GM18873 (cell line): ENCODE data around the gene RBM4B.
A peak's percentile ranks its signal among the peaks of the same experiment; 100 is the strongest.
"Not testable (repeated sequence)": the region's sequence is repeated elsewhere in the genome, so short reads cannot be mapped to it uniquely, and the experiment has no call there.

ENCODE experiments used
- ATAC-seq: cut with Tn5 transposase; IDR thresholded peaks from one replicate; pipeline ENCODE4 v1.9.1; 2021; ENCODE audit warnings: mild to moderate bottlenecking, moderate library complexity, moderate number of reproducible peaks; ENCODE audit not compliant: unreplicated experiment, low FRiP score

RBM4B gene

DNA sequence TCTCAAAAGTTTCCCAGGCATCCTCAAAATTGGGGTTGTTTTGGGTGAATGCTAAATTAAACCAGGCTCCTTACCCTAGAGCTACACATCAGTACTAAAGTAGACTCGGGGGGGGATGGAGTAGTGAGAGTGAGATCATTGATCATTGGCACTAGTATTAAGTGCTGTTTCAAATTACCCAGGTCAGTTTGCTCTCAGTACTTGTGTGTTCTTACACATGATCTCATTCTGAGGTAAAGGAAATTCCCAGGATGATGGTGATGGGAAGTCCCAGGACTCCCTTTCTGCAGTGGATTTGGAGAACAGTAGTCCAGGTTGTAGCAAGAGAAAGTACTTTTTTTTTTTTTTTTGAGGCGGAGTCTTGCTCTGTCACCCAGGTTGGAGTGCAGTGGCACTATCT, 26.7 kb downstream of the RBM4B start:
- no peak for ATAC-seq

- ATAC-seq = no peak
Measured at GRCh38 chr11:66649903-66650302, 27.8 kb downstream of the RBM4B start.

- no peak for ATAC-seq
Measured at GRCh38 chr11:66646828-66647227, 30.9 kb downstream of the RBM4B start.

DNA sequence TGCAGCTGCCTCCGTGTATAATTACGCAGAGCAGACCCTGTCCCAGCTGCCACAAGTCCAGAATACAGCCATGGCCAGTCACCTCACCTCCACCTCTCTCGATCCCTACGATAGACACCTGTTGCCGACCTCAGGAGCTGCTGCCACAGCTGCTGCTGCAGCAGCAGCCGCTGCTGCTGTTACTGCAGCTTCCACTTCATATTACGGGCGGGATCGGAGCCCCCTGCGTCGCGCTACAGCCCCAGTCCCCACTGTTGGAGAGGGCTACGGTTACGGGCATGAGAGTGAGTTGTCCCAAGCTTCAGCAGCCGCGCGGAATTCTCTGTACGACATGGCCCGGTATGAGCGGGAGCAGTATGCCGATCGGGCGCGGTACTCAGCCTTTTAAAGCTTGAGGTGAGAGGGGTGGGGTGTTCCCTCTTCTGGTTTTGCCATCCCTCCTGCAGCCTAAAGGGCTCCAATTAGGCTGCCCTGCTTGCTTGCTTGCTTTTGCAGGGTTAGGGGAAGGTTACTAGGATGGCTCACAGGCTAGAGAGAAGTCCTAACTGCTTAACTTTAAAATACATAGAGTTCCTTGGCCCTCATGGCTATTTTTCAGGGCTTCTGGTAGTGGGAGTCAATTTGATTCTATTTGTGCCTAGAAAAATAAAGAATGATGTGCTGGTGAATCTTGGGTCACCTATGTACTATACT, 33.8 kb downstream of the RBM4B start:
- no peak for ATAC-seq

DNA sequence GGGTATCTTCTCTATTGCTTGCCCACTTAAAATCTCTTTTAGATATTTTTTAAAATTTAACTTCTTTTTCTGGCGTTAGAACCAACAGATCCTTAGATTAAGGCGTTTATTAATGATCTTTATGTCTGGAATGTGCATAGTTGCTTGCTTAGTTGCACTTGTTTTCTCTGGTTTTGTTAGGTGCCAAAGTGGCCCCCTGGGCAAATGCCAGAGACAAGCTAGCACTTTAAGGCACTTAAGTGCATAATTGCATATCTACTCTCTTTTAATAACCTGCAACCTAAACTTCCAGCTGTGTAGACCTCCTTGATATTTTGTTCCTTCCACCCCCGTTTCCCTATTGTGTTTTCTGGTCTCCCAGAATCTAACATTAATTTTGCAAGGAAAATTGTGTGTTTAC, 35.9 kb downstream of the RBM4B start:
- ATAC-seq = no peak

GRCh38 chr11:66639814-66640340, 37.8 kb downstream of the RBM4B start:
- not testable (repeated sequence) for ATAC-seq

GRCh38 chr11:66639066-66639813, 38.4 kb downstream of the RBM4B start:
- ATAC-seq = no peak

GRCh38 chr11:66638177-66639065, 39.3 kb downstream of the RBM4B start, which contains the start of gene RBM4:
Gene RBM4 (plus strand): TSS chr11:66638703. CDS start chr11:66639712, 1,009 bp downstream.
- ATAC-seq = peak; percentile 94

DNA sequence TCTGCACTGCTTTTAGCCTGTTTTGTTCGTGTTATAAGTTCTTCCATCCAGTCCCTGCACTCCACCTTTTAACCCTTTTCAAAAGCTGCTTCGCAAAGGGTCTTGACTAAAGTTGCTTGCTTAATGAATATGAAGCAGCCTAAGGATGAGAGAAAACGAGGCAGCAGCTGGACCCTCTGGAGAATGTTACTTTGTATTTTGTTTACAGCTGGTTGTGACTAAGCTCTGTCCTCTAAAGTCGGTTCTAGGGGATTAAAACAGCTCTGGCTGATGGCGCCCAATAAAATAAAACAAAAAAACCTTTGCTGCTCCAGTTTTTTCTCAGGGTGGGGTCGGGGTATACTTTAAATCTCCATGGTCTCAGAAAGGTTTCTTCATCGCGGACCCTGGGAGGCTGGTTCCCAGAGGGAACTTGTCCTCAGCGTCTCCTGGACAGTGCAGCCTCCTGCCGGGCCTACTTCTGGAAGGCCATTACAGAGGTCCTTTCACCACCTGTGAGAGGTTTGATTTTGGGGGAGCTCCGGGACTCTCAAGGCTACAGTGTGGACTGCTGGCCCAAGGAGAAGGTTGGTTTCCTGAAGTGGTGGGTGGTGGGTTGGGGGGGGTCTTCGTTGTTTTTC, 40.0 kb downstream of the RBM4B start:
- no peak for ATAC-seq

GRCh38 chr11:66636411-66636810, 41.3 kb downstream of the RBM4B start:
- no peak for ATAC-seq

GRCh38 chr11:66632952-66633351, 44.7 kb downstream of the RBM4B start:
- ATAC-seq = no peak

DNA sequence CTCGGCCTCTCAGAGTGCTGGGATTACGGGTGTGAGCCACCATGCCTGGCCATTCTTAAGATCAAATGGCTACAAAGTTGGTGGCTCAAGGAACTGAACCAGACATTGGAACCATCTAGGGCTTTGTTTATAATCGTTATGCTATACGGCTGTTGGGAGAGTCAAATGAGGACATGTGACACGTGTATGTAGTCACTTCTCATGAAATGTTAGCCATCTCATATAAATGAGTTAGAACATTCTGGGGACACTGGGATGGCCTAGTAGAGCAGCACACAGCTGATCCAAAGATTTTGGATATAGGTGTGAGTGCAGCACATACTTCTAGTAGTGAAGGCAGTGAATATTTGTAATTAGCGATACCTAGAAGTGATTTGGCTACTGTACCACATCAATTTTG, 45.8 kb downstream of the RBM4B start:
- no peak for ATAC-seq

GRCh38 chr11:66629356-66629755, 48.3 kb downstream of the RBM4B start:
- no peak for ATAC-seq

GRCh38 chr11:66628061-66628603, 49.6 kb downstream of the RBM4B start:
- no peak for ATAC-seq

- no peak for ATAC-seq
Measured at GRCh38 chr11:66626926-66627325, 50.8 kb downstream of the RBM4B start.

- ATAC-seq = no peak
Measured at GRCh38 chr11:66626382-66626781, 51.3 kb downstream of the RBM4B start.

DNA sequence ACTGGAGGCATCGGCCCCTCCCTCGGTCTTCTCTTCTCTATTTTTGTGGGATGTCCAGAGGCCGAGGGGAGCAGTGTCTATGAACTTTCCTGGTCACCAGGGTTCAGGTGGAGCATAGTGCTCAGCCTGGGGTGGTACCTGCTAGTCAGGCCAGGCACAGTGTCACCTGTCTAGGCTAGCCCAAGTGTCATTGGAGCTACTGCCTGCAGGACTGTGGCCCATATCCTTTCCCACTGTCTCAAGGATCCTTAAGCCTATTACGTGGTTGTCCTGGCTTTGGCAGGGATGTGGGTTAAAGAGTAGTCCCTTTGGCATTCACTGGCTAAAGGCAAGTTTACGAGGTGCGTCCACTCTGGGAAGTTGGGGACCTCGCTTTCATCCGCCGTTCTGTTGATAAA, 51.9 kb downstream of the RBM4B start:
- ATAC-seq = no peak

DNA sequence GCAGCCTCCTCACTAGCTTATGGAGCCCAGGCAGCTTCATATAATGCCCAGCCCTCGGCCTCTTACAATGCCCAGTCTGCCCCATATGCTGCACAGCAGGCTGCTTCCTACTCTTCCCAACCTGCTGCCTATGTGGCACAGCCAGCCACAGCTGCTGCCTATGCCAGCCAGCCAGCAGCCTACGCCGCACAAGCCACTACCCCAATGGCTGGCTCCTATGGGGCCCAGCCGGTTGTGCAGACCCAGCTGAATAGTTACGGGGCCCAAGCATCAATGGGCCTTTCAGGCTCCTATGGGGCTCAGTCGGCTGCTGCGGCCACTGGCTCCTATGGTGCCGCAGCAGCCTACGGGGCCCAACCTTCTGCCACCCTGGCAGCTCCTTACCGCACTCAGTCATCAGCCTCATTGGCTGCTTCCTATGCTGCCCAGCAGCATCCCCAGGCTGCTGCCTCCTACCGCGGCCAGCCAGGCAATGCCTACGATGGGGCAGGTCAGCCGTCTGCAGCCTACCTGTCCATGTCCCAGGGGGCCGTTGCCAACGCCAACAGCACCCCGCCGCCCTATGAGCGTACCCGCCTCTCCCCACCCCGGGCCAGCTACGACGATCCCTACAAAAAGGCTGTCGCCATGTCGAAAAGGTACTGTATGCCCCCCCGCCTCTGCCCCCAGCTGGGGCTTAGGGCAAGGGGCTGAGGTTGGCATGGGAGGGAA, 52.5 kb downstream of the RBM4B start:
- no peak for ATAC-seq

DNA sequence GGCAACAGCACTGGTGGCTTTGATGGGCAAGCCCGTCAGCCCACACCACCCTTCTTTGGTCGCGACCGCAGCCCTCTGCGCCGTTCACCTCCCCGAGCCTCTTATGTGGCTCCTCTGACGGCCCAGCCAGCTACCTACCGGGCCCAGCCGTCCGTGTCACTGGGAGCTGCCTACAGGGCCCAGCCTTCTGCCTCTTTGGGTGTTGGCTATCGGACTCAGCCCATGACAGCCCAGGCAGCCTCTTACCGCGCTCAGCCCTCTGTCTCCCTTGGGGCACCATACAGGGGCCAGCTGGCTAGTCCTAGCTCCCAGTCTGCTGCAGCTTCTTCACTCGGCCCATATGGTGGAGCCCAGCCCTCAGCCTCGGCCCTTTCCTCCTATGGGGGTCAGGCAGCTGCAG, 53.2 kb downstream of the RBM4B start:
- ATAC-seq = no peak
